MM.1S (cell line): ENCODE data around the gene THRA.
"Not testable (repeated sequence)": the region's sequence is repeated elsewhere in the genome, so short reads cannot be mapped to it uniquely, and the experiment has no call there.

Experiments used
- DNase-seq: peaks from one replicate; pipeline ENCODE4 v3.0.0-alpha.2; 2015
- H2AFZ ChIP-seq: fragments of 300-600 bp; sonication (generic); 2 replicates; pipeline ENCODE4 v1.6.0; 2016; ENCODE audit warnings: antibody characterized with exemption, low read length
- H3F3A ChIP-seq: fragments of 300-600 bp; sonication (generic); 2 replicates; pipeline ENCODE4 v1.6.1; 2016; ENCODE audit warnings: mild to moderate bottlenecking, antibody characterized with exemption, low read length, moderate library complexity, mixed read lengths; ENCODE audit not compliant: insufficient read depth
- H3K27ac ChIP-seq: fragments of 300-600 bp; sonication (generic); 2 replicates; pipeline ENCODE4 v1.5.1; 2016; ENCODE audit warnings: mild to moderate bottlenecking, low read length
- H3K27me3 ChIP-seq: fragments of 300-600 bp; sonication (generic); replicated peaks from 2 replicates; pipeline ENCODE4 v1.6.0; 2016; ENCODE audit warnings: low read length; ENCODE audit not compliant: insufficient read depth
- H3K36me3 ChIP-seq: fragments of 300-600 bp; sonication (generic); replicated peaks from 2 replicates; pipeline ENCODE4 v1.6.1; 2016; ENCODE audit warnings: mild to moderate bottlenecking, low read length, mixed read lengths; ENCODE audit not compliant: insufficient read depth
- H3K4me1 ChIP-seq: fragments of 300-600 bp; sonication (generic); 2 replicates; pipeline ENCODE4 v1.6.1; 2016; ENCODE audit warnings: low read length, mixed read lengths
- H3K4me2 ChIP-seq: fragments of 300-600 bp; sonication (generic); 2 replicates; pipeline ENCODE4 v1.6.0; 2016; ENCODE audit warnings: low read depth, low read length
- H3K4me3 ChIP-seq: fragments of 300-600 bp; sonication (generic); 2 replicates; pipeline ENCODE4 v1.5.1; 2016; ENCODE audit warnings: low read length, mixed read lengths
- H3K79me2 ChIP-seq: fragments of 300-600 bp; sonication (generic); 2 replicates; pipeline ENCODE4 v1.6.1; 2016; ENCODE audit warnings: mixed run types, low read length, mixed read lengths
- H3K9ac ChIP-seq: fragments of 300-600 bp; sonication (generic); 2 replicates; pipeline ENCODE4 v1.6.1; 2016; ENCODE audit warnings: low read length, mixed read lengths
- H3K9me2 ChIP-seq: fragments of 300-600 bp; sonication (generic); replicated peaks from 2 replicates; pipeline ENCODE4 v1.6.1; 2016; ENCODE audit warnings: mild to moderate bottlenecking, low read length, mixed read lengths; ENCODE audit not compliant: insufficient read depth
- H3K9me3 ChIP-seq: fragments of 300-600 bp; sonication (generic); replicated peaks from 2 replicates; pipeline ENCODE4 v1.6.1; 2016; ENCODE audit warnings: mild to moderate bottlenecking, low read length, mixed read lengths; ENCODE audit not compliant: insufficient read depth
- H4K20me1 ChIP-seq: fragments of 300-600 bp; sonication (generic); 2 replicates; pipeline ENCODE4 v1.6.1; 2016; ENCODE audit warnings: mild to moderate bottlenecking, low read length, moderate library complexity, mixed read lengths; ENCODE audit not compliant: insufficient read depth
- CTCF ChIP-seq: fragments of 300-600 bp; sonication (generic); IDR thresholded peaks from 2 replicates; pipeline ENCODE4 v1.5.1; 2016; ENCODE audit warnings: antibody characterized with exemption, low read length, mixed read lengths
- EZH2 ChIP-seq: fragments of 300-600 bp; sonication (generic); optimal IDR thresholded peaks from 2 replicates; pipeline ENCODE3; 2017; ENCODE audit warnings: low read depth, mild to moderate bottlenecking, antibody characterized with exemption, low read length, mixed read lengths
- EZH2phosphoT487 ChIP-seq: fragments of 300-600 bp; sonication (generic); IDR thresholded peaks from 2 replicates; pipeline ENCODE4 v1.6.1; 2018; ENCODE audit warnings: antibody characterized with exemption, low read length

The THRA gene

GRCh38 chr17:40139566-40140058 is 76.8 kb downstream of the THRA start:
- peak overlapping the region; percentile 86 for H3K4me3 ChIP-seq
- H3K9ac ChIP-seq = peak overlapping the region; percentile 90
- no peaks in the 10 kb centered on the region for H3K9me2 ChIP-seq
- H3K27ac ChIP-seq = peak overlapping the region; percentile 91
- peaks cover 78% of the 10 kb centered on the region for H3K79me2 ChIP-seq
- no peak for DNase-seq
- 0 out of 2 replicates have a peak, but pooled peaks cover 3% of the 10 kb centered on the region for H3K36me3 ChIP-seq
- no peaks in the 10 kb centered on the region for H4K20me1 ChIP-seq
- H3K4me1 ChIP-seq = peaks cover 8% of the 10 kb centered on the region
- peak overlapping the region; percentile 47 for H2AFZ ChIP-seq
- H3F3A ChIP-seq = peaks cover 20% of the 10 kb centered on the region
- TF ChIP-seq CTCF (no peak), EZH2phosphoT487 (no peak), EZH2 (no peak)
- no peaks in the 10 kb centered on the region for H3K27me3 ChIP-seq
- peak overlapping the region; percentile 84 for H3K4me2 ChIP-seq
- no peaks in the 10 kb centered on the region for H3K9me3 ChIP-seq

- not testable (repeated sequence) for H3K27me3 ChIP-seq, H3K9me2 ChIP-seq, H3F3A ChIP-seq, DNase-seq, H3K27ac ChIP-seq, H3K4me2 ChIP-seq, H3K9me3 ChIP-seq, H4K20me1 ChIP-seq, H3K9ac ChIP-seq, H3K4me3 ChIP-seq, H2AFZ ChIP-seq, H3K4me1 ChIP-seq, H3K36me3 ChIP-seq
- peaks cover 72% of the 10 kb centered on the region for H3K79me2 ChIP-seq
Measured at GRCh38 chr17:40143166-40143565, 80.4 kb downstream of the THRA start.
